Endothelial cell (in vitro differentiated cells): ENCODE results near the gene TMEM108. TPM values are rescaled to one million over a fixed set of nuclear protein-coding genes. Genes with fewer than 3 reads are reported as not detected.

Experiments used
- DNase-seq: peaks from one replicate; pipeline ENCODE4 v3.0.0; 2021; ENCODE audit warnings: low spot score
- H3K27ac Mint-ChIP-seq: one replicate; pipeline ENCODE4 v1.8.0; 2021; ENCODE audit warnings: mixed read lengths, inconsistent platforms; ENCODE audit not compliant: unreplicated experiment
- H3K27me3 Mint-ChIP-seq: one replicate; pipeline ENCODE4 v1.8.0; 2021; ENCODE audit warnings: mild to moderate bottlenecking, moderate library complexity, mixed read lengths, inconsistent platforms; ENCODE audit not compliant: unreplicated experiment
- H3K36me3 Mint-ChIP-seq: one replicate; pipeline ENCODE4 v1.8.0; 2021; ENCODE audit warnings: mild to moderate bottlenecking, low read depth, mixed read lengths, inconsistent platforms; ENCODE audit not compliant: unreplicated experiment
- H3K4me1 Mint-ChIP-seq: one replicate; pipeline ENCODE4 v1.8.0; 2021; ENCODE audit warnings: mild to moderate bottlenecking, mixed read lengths, inconsistent platforms; ENCODE audit not compliant: unreplicated experiment
- H3K4me3 Mint-ChIP-seq: one replicate; pipeline ENCODE4 v1.8.0; 2021; ENCODE audit warnings: mild to moderate bottlenecking, mixed read lengths, inconsistent platforms; ENCODE audit not compliant: unreplicated experiment
- H3K9me3 Mint-ChIP-seq: one replicate; pipeline ENCODE4 v1.8.0; 2021; ENCODE audit warnings: mixed read lengths, inconsistent platforms; ENCODE audit not compliant: unreplicated experiment
- total RNA-seq: library from RNA; stranded (reverse); fragmentation: NEBNext Ultra II Directional; extraction: Animal tissue kit (Norgen Biotek cat#: 25700); gene quantifications from one replicate; pipeline ENCODE4 v1.2.1, GENCODE V29; 2021; ENCODE audit not compliant: unreplicated experiment
- TF ChIP-seq, protein P1 (sequence below): fragments of 200-600 bp; sonication (generic); IDR thresholded peaks from one replicate; pipeline ENCODE4 v1.5.0; 2021; ENCODE audit warnings: antibody characterized with exemption; ENCODE audit not compliant: unreplicated experiment

TMEM108 gene
- total RNA-seq, 1 donor from 2014 or later, result 14.2 TPM

DNA sequence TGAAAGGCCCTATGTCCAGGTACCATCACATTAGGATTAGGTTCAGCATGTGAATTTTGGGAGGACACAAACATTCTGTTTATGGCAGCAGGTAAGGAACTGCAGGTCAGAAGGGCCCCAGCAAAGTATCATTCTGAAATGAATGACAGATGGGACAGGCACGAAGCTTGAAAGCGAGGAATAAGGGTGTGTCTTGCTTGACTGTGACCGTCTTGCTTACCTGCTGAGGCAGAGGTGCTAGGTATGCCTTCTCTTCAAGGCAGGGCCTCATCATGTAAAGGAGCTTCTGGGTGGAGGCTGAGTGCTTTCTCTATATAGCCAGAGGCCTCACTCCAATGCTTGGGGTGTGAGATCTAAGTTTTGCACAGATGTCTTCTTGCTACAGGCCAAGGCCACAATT lies 41.4 kb downstream of the TMEM108 start:
- Mint-ChIP-seq H3K27me3 (peaks cover 4% of the 10 kb centered on the region), H3K36me3 (peaks cover 5% of the 10 kb centered on the region), H3K27ac (no peak overlapping the region), H3K4me1 (peaks cover 4% of the 10 kb centered on the region), H3K9me3 (no peaks in the 10 kb centered on the region), H3K4me3 (no peak overlapping the region)
- DNase-seq, result no peak
- TF ChIP-seq, protein P1, sequence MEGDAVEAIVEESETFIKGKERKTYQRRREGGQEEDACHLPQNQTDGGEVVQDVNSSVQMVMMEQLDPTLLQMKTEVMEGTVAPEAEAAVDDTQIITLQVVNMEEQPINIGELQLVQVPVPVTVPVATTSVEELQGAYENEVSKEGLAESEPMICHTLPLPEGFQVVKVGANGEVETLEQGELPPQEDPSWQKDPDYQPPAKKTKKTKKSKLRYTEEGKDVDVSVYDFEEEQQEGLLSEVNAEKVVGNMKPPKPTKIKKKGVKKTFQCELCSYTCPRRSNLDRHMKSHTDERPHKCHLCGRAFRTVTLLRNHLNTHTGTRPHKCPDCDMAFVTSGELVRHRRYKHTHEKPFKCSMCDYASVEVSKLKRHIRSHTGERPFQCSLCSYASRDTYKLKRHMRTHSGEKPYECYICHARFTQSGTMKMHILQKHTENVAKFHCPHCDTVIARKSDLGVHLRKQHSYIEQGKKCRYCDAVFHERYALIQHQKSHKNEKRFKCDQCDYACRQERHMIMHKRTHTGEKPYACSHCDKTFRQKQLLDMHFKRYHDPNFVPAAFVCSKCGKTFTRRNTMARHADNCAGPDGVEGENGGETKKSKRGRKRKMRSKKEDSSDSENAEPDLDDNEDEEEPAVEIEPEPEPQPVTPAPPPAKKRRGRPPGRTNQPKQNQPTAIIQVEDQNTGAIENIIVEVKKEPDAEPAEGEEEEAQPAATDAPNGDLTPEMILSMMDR, result no peak

DNA sequence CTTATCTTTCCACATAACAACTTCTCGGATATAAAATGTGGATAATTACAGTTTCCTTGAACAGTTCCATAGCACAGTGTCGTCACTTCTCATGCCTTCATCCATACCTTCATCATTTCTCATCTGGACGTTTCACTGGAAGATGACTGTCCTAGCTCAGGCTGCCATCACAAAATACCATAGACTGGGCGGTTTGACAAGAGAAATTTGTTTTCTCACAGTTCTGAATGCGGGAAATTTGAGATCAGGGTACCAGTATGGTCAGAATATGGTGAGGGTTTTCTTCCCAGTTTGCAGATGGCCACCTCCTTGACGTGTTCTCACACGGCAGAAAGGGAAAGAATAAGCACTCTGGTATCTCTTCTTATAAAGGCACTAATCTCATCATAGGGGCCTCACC lies 42.8 kb downstream of the TMEM108 start:
- TF ChIP-seq, protein P1, result no peak
- Mint-ChIP-seq H3K9me3 (no peaks in the 10 kb centered on the region), H3K4me1 (peaks cover 4% of the 10 kb centered on the region), H3K27ac (no peak overlapping the region), H3K4me3 (no peak overlapping the region), H3K36me3 (peaks cover 5% of the 10 kb centered on the region), H3K27me3 (peaks cover 4% of the 10 kb centered on the region)
- no peak for DNase-seq

- TF ChIP-seq, protein P1, result no peak
- Mint-ChIP-seq H3K27ac (peak overlapping the region; percentile 11), H3K9me3 (no peaks in the 10 kb centered on the region), H3K27me3 (no peaks in the 10 kb centered on the region), H3K4me3 (no peak overlapping the region), H3K4me1 (peaks cover 4% of the 10 kb centered on the region), H3K36me3 (peaks cover 5% of the 10 kb centered on the region)
- DNase-seq, result no peak
Measured at GRCh38 chr3:133083395-133083794, 45.2 kb downstream of the TMEM108 start.

- no peak for DNase-seq
- no peaks in the 10 kb centered on the region for H3K36me3 Mint-ChIP-seq
- H3K9me3 Mint-ChIP-seq, result no peaks in the 10 kb centered on the region
- no peak overlapping the region for H3K27ac Mint-ChIP-seq
- TF ChIP-seq, protein P1, result no peak
- H3K4me1 Mint-ChIP-seq, result peaks cover 4% of the 10 kb centered on the region
- no peaks in the 10 kb centered on the region for H3K27me3 Mint-ChIP-seq
- no peak overlapping the region for H3K4me3 Mint-ChIP-seq
Measured at GRCh38 chr3:133089906-133090485, 51.8 kb downstream of the TMEM108 start.

DNA sequence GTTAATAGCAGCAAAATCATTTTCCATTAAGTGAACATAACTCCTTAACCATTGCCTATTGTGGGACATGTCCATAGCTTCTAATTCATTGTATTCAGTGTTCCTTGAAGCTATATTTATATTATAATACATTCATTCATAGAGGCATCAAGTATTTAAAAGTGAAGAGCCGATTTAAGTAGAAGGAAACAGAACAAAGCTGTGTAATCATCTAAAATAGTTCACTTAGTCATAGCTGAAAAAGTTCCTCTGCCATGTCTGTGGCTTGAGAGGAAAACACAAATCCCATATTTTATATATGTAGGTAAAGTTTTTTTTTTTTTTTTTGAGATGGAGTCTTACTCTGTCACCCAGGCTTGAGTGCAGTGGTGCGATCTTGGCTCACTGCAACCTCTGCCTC lies 54.5 kb downstream of the TMEM108 start:
- TF ChIP-seq, protein P1, result no peak
- Mint-ChIP-seq H3K9me3 (no peaks in the 10 kb centered on the region), H3K36me3 (no peaks in the 10 kb centered on the region), H3K4me1 (peaks cover 4% of the 10 kb centered on the region), H3K27me3 (no peaks in the 10 kb centered on the region), H3K4me3 (no peak overlapping the region), H3K27ac (no peak overlapping the region)
- no peak for DNase-seq
